Mammary epithelial cell (primary cell): Measurements from ENCODE around the gene PPP1R13L.

Experiments used
- CTCF ChIP-seq, 2 donors: IDR thresholded peaks in 1 of 2; conservative IDR thresholded peaks in 1 of 2; 2 replicates each; pipeline ENCODE4 v1.5.1; 2011 to 2012; ENCODE audit warnings: inconsistent platforms in 2 of 2, low read length in 2 of 2, mild to moderate bottlenecking in 2 of 2, control low read depth in 1 of 2, low read depth in 1 of 2; ENCODE audit not compliant: insufficient read depth in 1 of 2; ENCODE audit errors: extremely low read depth in 1 of 2
- EZH2 ChIP-seq: IDR thresholded peaks from 2 replicates; pipeline ENCODE4 v1.6.1; 2012; ENCODE audit warnings: low read length, inconsistent platforms, borderline replicate concordance

DNA sequence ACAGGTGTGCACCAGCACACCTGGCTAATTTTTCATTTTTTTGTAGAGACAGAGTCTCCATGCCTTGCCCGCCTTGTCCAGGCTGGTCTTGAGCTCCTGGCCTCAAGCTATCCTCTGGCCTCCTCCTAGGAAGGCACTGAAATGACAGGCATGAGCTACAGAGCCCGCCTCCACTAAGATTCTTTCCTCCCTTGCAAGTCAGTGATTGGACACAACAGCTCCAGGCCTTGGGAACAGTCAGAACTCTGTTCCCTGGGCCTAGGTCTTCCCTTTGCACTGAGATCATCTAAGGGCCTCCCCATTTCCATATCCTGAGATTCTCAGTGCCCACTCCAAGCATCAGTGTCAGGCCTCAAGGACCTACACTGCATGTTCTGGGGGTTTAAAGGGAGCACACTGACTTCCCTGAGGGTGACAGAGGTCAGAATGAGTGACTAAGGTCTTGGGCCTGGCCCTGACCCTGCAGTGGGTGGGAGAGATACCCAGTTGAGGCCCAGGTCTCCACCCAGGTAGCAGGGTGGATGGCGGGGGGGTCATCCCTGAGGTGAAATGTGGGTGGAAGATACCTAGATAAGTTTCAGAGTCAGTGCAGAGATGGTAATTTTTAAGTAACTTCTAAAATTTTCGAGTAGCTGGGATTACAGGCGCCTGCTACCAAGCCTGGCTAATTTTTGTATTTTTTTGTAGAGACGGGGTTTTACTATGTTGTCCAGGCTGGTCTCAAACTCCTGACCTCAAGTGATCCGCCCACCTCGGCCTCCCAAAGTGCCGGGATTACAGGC, 36.2 kb upstream of the PPP1R13L start:
- no peak for TF ChIP-seq CTCF (conservative IDR thresholded peaks at IDR 0.05 in 1 of 2, IDR thresholded peaks at IDR 0.05 in 1 of 2; ENCODE audit: extremely low read depth in 1 of 2, insufficient read depth in 1 of 2, low read depth in 1 of 2, low read length in 2 of 2)
- TF ChIP-seq EZH2 = no peak
